PC-9 (cell line): ENCODE results near the gene SV2C.

Experiments used
- EZH2 ChIP-seq: fragments of 200-600 bp; sonication (generic); IDR thresholded peaks from 2 replicates; pipeline ENCODE4 v1.8.0; 2017; ENCODE audit warnings: antibody characterized with exemption, low read depth
- TF ChIP-seq, protein P1 (sequence below): fragments of 200-600 bp; sonication (generic); conservative IDR thresholded peaks from 2 replicates; pipeline ENCODE4 v1.6.1; 2017; ENCODE audit warnings: mixed run types, antibody characterized with exemption, mild to moderate bottlenecking, moderate library complexity

DNA sequence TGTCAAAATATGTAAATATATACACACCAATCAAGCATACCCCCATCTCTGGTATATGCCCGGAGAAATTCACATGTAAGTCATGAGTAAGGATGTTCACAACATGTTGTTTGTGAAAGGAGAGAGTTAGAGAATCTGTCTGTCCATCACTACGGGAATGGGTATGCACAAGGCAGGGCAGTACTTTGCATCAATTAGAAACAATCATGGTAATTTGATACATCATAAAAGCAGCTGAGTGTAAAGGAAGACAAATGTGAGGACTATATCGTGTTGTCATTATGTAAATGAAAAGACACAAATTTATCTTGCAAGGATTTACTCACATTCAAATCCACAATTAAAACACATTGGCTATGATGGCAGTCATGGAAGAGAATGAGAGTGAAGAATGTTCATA, 146.7 kb downstream of the SV2C start:
- TF ChIP-seq, protein P1, sequence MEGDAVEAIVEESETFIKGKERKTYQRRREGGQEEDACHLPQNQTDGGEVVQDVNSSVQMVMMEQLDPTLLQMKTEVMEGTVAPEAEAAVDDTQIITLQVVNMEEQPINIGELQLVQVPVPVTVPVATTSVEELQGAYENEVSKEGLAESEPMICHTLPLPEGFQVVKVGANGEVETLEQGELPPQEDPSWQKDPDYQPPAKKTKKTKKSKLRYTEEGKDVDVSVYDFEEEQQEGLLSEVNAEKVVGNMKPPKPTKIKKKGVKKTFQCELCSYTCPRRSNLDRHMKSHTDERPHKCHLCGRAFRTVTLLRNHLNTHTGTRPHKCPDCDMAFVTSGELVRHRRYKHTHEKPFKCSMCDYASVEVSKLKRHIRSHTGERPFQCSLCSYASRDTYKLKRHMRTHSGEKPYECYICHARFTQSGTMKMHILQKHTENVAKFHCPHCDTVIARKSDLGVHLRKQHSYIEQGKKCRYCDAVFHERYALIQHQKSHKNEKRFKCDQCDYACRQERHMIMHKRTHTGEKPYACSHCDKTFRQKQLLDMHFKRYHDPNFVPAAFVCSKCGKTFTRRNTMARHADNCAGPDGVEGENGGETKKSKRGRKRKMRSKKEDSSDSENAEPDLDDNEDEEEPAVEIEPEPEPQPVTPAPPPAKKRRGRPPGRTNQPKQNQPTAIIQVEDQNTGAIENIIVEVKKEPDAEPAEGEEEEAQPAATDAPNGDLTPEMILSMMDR: no peak
- TF ChIP-seq EZH2: no peak
